Activated CD4-positive, alpha-beta memory T cell treated with anti-CD3 and anti-CD28 coated beads for 36 hours (primary cell): ENCODE measurements around the gene MIF. TPM values are rescaled to one million over a fixed set of nuclear protein-coding genes. Genes with fewer than 3 reads are reported as not detected.

Source experiments
- CTCF ChIA-PET: fragments of 350-600 bp; sonication (Branson Sonifier 250); formaldehyde crosslinking; loops from one replicate; lab custom pipeline; 2021; ENCODE audit warnings: antibody characterized with exemption, inconsistent platforms; lab: Charles Lee
- POLR2A ChIA-PET: fragments of 350-600 bp; sonication (Branson Sonifier 250); formaldehyde crosslinking; loops from one replicate; lab custom pipeline; 2021; ENCODE audit warnings: antibody characterized with exemption; lab: Charles Lee
- DNase-seq: peaks from one replicate; pipeline ENCODE4 v3.0.0-alpha.2; 2020
- H3K27ac Mint-ChIP-seq: one replicate; pipeline ENCODE4 v1.8.0; 2021; ENCODE audit warnings: mixed read lengths
- H3K27me3 Mint-ChIP-seq: one replicate; pipeline ENCODE4 v1.8.0; 2021; ENCODE audit warnings: mixed read lengths
- H3K36me3 Mint-ChIP-seq: one replicate; pipeline ENCODE4 v1.8.0; 2021; ENCODE audit warnings: mixed read lengths
- H3K4me1 Mint-ChIP-seq: one replicate; pipeline ENCODE4 v1.8.0; 2021; ENCODE audit warnings: low read depth, mixed read lengths
- H3K4me3 Mint-ChIP-seq: one replicate; pipeline ENCODE4 v1.8.0; 2021; ENCODE audit warnings: mild to moderate bottlenecking, mixed read lengths
- H3K9me3 Mint-ChIP-seq: one replicate; pipeline ENCODE4 v1.8.0; 2021; ENCODE audit warnings: mixed read lengths
- intact Hi-C: fragments of 100-400 bp; cut with micrococcal nuclease; formaldehyde crosslinking; loops from one replicate; pipeline ENCODE4 v1.15.1; 2023
- total RNA-seq, 2 experiments: library from RNA; stranded (reverse); gene quantifications; one replicate each; pipeline ENCODE4 v1.2.3, GENCODE V29; 2021

Gene MIF
- total RNA-seq = 1,000 to 10,000 TPM; 1,215 to 1,240 TPM

- ChIA-PET POLR2A (interaction anchor here (0.9 to 2.3 kb wide), 16 partner anchors 9 to 678 kb away, joined by 3 to 56 read pairs (median 4); partner anchors contain the start of genes CABIN1, GUCD1, SLC2A11 and SMARCB1), CTCF (interaction anchor here (0.5 to 2.5 kb wide), 35 partner anchors 9 to 750 kb away, joined by 3 to 45 read pairs (median 4); partner anchors contain the start of genes CABIN1, CHCHD10 and SLC2A11)
- Mint-ChIP-seq H3K36me3 (peaks cover 31% of the 10 kb centered on the region), H3K27me3 (no peaks in the 10 kb centered on the region), H3K27ac (peak within 1 kb of the TSS; percentile 98), H3K4me3 (peak within 1 kb of the TSS; percentile 97), H3K4me1 (peaks cover 23% of the 10 kb centered on the region), H3K9me3 (no peaks in the 10 kb centered on the region)
- peak; percentile 98 for DNase-seq
- intact Hi-C loops = loop anchor here (1.0 to 10.0 kb wide), 5 partner anchors 20 to 261 kb away; partner anchors contain the start of genes DERL3, SLC2A11 and SMARCB1
Observed at GRCh38 chr22:23893945-23894709, at the start of gene MIF. MIF (plus strand) TSS chr22:23894383; CDS start chr22:23894475, 92 bp downstream.

DNA sequence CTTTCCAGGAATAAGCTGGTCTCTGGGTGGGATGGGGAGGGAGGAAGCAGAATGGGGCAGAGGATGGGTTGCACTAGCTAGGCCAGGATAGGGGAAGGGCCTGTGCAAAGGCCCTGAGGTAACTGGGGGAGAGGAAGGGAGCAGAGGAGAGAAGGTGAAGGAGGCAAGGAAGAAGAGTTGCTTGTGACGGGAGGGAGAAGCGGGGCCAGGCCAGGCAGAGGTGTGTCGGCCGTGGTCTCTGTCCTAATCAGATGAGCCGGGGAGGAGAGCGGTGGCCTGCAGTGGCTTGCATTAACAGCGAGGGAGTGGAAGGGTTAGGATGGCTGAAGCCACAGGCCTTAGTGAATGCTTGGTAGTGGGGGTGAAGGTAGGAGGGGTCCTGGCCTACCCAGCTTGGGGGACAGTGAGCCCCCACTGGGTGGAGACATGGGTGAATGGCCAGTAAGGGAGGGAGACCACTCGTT, 49.4 kb upstream of the MIF start:
- Mint-ChIP-seq H3K9me3 (no peaks in the 10 kb centered on the region), H3K4me3 (no peak overlapping the region), H3K4me1 (peaks cover 7% of the 10 kb centered on the region), H3K27ac (no peak overlapping the region), H3K27me3 (no peaks in the 10 kb centered on the region), H3K36me3 (no peaks in the 10 kb centered on the region)
- intact Hi-C loops = loop anchor here (5.0 to 10.0 kb wide), 3 partner anchors 140 to 302 kb away; no protein-coding TSS in a partner anchor
- ChIA-PET POLR2A (no interaction called here), CTCF (interaction anchor here (0.6 to 1.3 kb wide), 3 partner anchors 76 to 303 kb away, joined by 3 read pairs; no protein-coding TSS in a partner anchor)
- no peak for DNase-seq

DNA sequence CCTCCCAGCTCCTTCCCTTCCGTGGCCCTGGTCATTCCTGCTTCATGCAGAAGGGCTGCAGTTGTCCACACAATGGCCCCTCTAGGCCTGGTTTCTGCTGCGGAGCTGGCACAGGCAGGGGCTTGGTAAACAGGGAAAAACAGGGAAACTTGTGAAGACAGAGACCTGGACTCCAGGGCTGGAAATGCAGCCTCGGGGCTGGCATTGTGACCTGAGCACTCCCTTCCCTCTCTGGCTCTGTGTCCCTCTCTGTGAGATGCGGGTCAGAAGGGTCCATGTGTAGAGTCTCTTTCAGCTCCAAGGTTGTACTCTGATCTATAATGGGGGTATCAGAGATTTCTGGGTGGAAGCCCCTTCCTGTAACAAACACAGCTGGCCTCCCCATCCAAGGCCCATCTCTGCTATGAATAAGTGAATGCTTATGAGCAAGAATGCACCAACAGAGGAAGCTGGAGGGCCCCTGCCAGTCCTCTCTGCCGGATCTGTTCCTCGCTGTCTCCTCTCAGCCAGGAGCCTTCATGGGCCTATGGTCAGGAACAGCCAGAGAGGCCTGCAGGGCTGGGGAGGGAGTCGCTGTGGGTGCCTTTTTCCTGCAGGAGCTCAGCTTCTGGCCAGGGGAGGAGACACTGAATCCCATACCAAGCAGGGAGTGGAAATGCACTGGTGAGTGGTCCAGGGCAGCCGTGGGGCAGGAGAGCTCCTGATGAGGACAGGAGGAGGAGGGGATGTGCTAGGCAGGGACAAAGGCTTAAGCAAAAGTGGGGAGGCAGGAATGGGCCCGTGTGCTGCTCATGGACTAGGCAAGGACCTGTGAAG, 48.7 kb upstream of the MIF start:
- intact Hi-C loops = loop anchor here (5.0 to 10.0 kb wide), 3 partner anchors 141 to 303 kb away; no protein-coding TSS in a partner anchor
- Mint-ChIP-seq H3K36me3 (no peaks in the 10 kb centered on the region), H3K4me3 (no peak overlapping the region), H3K27me3 (no peaks in the 10 kb centered on the region), H3K9me3 (no peaks in the 10 kb centered on the region), H3K27ac (no peak overlapping the region), H3K4me1 (peaks cover 7% of the 10 kb centered on the region)
- ChIA-PET POLR2A (interaction anchor here (1.3 to 1.6 kb wide), 3 partner anchors 12 to 78 kb away, joined by 5 to 6 read pairs (median 5); partner anchors contain the start of genes MIF and SLC2A11), CTCF (interaction anchor here (0.6 to 1.3 kb wide), 5 partner anchors 11 to 304 kb away, joined by 3 read pairs; no protein-coding TSS in a partner anchor)
- DNase-seq = no peak

- no peak for DNase-seq
- H3K27ac Mint-ChIP-seq = no peak overlapping the region
- no peaks in the 10 kb centered on the region for H3K9me3 Mint-ChIP-seq
- no peaks in the 10 kb centered on the region for H3K36me3 Mint-ChIP-seq
- peaks cover 7% of the 10 kb centered on the region for H3K4me1 Mint-ChIP-seq
- POLR2A ChIA-PET = interaction anchor here (1.3 to 1.6 kb wide), 3 partner anchors 12 to 79 kb away, joined by 5 to 6 read pairs (median 5); partner anchors contain the start of genes MIF and SLC2A11
- CTCF ChIA-PET = interaction anchor here (0.5 to 1.3 kb wide), 6 partner anchors 10 to 329 kb away, joined by 3 to 6 read pairs (median 3); no protein-coding TSS in a partner anchor
- H3K27me3 Mint-ChIP-seq = peaks cover under 1% of the 10 kb centered on the region
- intact Hi-C loops = loop anchor here (5.0 to 10.0 kb wide), 3 partner anchors 141 to 304 kb away; no protein-coding TSS in a partner anchor
- H3K4me3 Mint-ChIP-seq = no peak overlapping the region
Observed at GRCh38 chr22:23846081-23846469, 48.1 kb upstream of the MIF start.

- H3K9me3 Mint-ChIP-seq = no peaks in the 10 kb centered on the region
- POLR2A ChIA-PET = interaction anchor here (1.6 kb wide), 1 partner anchor 80 kb away, joined by 6 read pairs; no protein-coding TSS in a partner anchor
Observed at GRCh38 chr22:23847310-23847920, 46.8 kb upstream of the MIF start.

GRCh38 chr22:23847991-23848864, 46.0 kb upstream of the MIF start:
- POLR2A ChIA-PET = no interaction called here
- CTCF ChIA-PET = interaction anchor here (0.7 kb wide), 1 partner anchor 9 kb away, joined by 3 read pairs; the partner anchor contains the start of gene SLC2A11

More at GRCh38 chr22:23847310-23847920, 46.8 kb upstream of the MIF start:
- Mint-ChIP-seq H3K36me3 (no peaks in the 10 kb centered on the region), H3K27me3 (peaks cover 2% of the 10 kb centered on the region), H3K4me1 (peaks cover 7% of the 10 kb centered on the region), H3K4me3 (no peak overlapping the region), H3K27ac (no peak overlapping the region)
- intact Hi-C loops = loop anchor here (5.0 to 10.0 kb wide), 3 partner anchors 143 to 305 kb away; no protein-coding TSS in a partner anchor
- no peak for DNase-seq
- CTCF ChIA-PET = no interaction called here

GRCh38 chr22:23849009-23850006, 44.9 kb upstream of the MIF start:
- H3K4me3 Mint-ChIP-seq = no peak overlapping the region

More at GRCh38 chr22:23847991-23848864, 46.0 kb upstream of the MIF start:
- Mint-ChIP-seq H3K4me1 (peaks cover 7% of the 10 kb centered on the region), H3K36me3 (no peaks in the 10 kb centered on the region), H3K4me3 (no peak overlapping the region), H3K27me3 (peaks cover 2% of the 10 kb centered on the region), H3K27ac (no peak overlapping the region), H3K9me3 (no peaks in the 10 kb centered on the region)
- no peak for DNase-seq
- intact Hi-C loops = loop anchor here (5.0 to 10.0 kb wide), 3 partner anchors 143 to 306 kb away; no protein-coding TSS in a partner anchor

DNA sequence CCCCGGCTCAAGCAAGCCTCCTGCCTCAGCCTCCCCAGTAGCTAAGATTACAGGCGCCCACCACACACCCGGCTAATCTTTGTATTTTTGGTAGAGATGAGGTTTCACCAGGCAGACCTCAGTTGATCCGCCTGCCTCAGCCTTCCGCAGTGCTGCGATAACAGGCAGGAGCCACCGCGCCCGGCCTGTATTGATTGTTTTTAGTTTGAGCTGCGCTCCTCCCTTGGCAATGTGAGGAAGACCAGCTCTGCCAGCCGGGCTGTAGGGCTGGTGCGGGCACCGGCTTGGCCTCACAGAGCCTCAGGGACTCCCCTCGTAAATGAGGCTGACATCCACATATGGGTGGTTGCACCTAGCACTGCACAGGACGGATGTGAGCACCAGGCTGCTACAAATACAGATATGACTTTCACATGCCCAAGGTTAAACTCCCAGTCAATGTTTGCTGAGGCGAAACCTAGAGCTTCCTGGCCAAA, 44.0 kb upstream of the MIF start:
- CTCF ChIA-PET = interaction anchor here (0.6 to 3.2 kb wide), 39 partner anchors 9 to 502 kb away, joined by 3 to 50 read pairs (median 4); partner anchors contain the start of genes CHCHD10, DERL3, DRICH1 and MIF
- DNase-seq = no peak
- Mint-ChIP-seq H3K4me1 (peaks cover 7% of the 10 kb centered on the region), H3K27me3 (peaks cover 2% of the 10 kb centered on the region), H3K27ac (no peak overlapping the region), H3K36me3 (no peaks in the 10 kb centered on the region), H3K9me3 (no peaks in the 10 kb centered on the region), H3K4me3 (no peak overlapping the region)
- POLR2A ChIA-PET = interaction anchor here (1.2 to 1.4 kb wide), 3 partner anchors 7 to 83 kb away, joined by 3 to 4 read pairs (median 3); no protein-coding TSS in a partner anchor
- intact Hi-C loops = no loop called here

More at GRCh38 chr22:23849009-23850006, 44.9 kb upstream of the MIF start:
- ChIA-PET POLR2A (interaction anchor here (1.2 to 1.4 kb wide), 2 partner anchors 8 to 82 kb away, joined by 3 to 4 read pairs; no protein-coding TSS in a partner anchor), CTCF (interaction anchor here (0.6 to 3.2 kb wide), 39 partner anchors 10 to 501 kb away, joined by 3 to 50 read pairs (median 4); partner anchors contain the start of genes CHCHD10, DERL3, DRICH1 and MIF)
- peaks cover 2% of the 10 kb centered on the region for H3K27me3 Mint-ChIP-seq
- peak; percentile 91 for DNase-seq
- H3K9me3 Mint-ChIP-seq = no peaks in the 10 kb centered on the region
- intact Hi-C loops = loop anchor here (5.0 to 10.0 kb wide), 3 partner anchors 145 to 307 kb away; no protein-coding TSS in a partner anchor
- no peaks in the 10 kb centered on the region for H3K36me3 Mint-ChIP-seq
- peaks cover 7% of the 10 kb centered on the region for H3K4me1 Mint-ChIP-seq
- H3K27ac Mint-ChIP-seq = no peak overlapping the region
